ENCODE measurements around the gene LRRC49.

The LRRC49 gene

GRCh38 chr15:71080166-71080565, 187.5 kb downstream of the LRRC49 start:
- H2AK5ac ChIP-seq (ENCODE audit: low read length): no peak overlapping the region
- peak in 1 of 2 donors; percentile 33 for DNase-seq
- H3K14ac ChIP-seq (ENCODE audit: low read length): no peak overlapping the region
- H3K27me3 ChIP-seq (ENCODE audit: insufficient read depth, low read length): no peaks in the 10 kb centered on the region
- no peaks in the 10 kb centered on the region for H3K79me2 ChIP-seq (ENCODE audit: control insufficient read depth, insufficient read depth, low read length, poor library complexity)
- no peak overlapping the region for H3K4me3 ChIP-seq (ENCODE audit: low read depth, low read length)
- no peak overlapping the region for H4K12ac ChIP-seq (ENCODE audit: low read depth, low read length)
- H3K4ac ChIP-seq (ENCODE audit: low read depth, low read length): no peak overlapping the region
- H2BK12ac ChIP-seq (ENCODE audit: low read length): no peak overlapping the region
- no CpG with 5 or more reads among the region's 7 CpGs for WGBS (ENCODE audit: extremely low coverage, insufficient coverage, insufficient read length)
- H3K4me1 ChIP-seq (ENCODE audit: control insufficient read depth in 1 of 2, insufficient read depth in 2 of 2, low read length in 2 of 2): peaks cover 2 to 8% of the 10 kb centered on the region in 2 experiments
- peaks cover 2% of the 10 kb centered on the region for H3K9me3 ChIP-seq (ENCODE audit: insufficient read depth, low read depth, low read length)
- no peak overlapping the region for H3K9ac ChIP-seq (ENCODE audit: low read length)
- H2BK120ac ChIP-seq (ENCODE audit: insufficient read depth, low read length, poor library complexity): no peak overlapping the region
- no peak overlapping the region for H2AFZ ChIP-seq (ENCODE audit: insufficient read depth, low read length, poor library complexity)
- H4K91ac ChIP-seq (ENCODE audit: low read depth, low read length): no peak overlapping the region
- no peak overlapping the region for H2BK5ac ChIP-seq (ENCODE audit: low read depth, low read length, poor library complexity)
- no peaks in the 10 kb centered on the region for H3K36me3 ChIP-seq (ENCODE audit: control insufficient read depth in 1 of 2, insufficient read depth in 2 of 2, low read length in 2 of 2)
- H3K4me2 ChIP-seq (ENCODE audit: low read length): no peak overlapping the region
- no peak overlapping the region for H3K18ac ChIP-seq (ENCODE audit: low read length)
- H3K23ac ChIP-seq (ENCODE audit: low read length): no peak overlapping the region
- H4K8ac ChIP-seq (ENCODE audit: low read depth, low read length): no peak overlapping the region
- H3K79me1 ChIP-seq (ENCODE audit: low read length): no peaks in the 10 kb centered on the region
- no peak overlapping the region for H3K27ac ChIP-seq (ENCODE audit: low read depth, low read length)

- WGBS (ENCODE audit: extremely low coverage, insufficient coverage, insufficient read length): no CpG with 5 or more reads among the region's 1 CpG
- Histone ChIP-seq H3K36me3 (ENCODE audit: control insufficient read depth in 1 of 2, insufficient read depth in 2 of 2, low read length in 2 of 2) (no peaks in the 10 kb centered on the region), H2AFZ (ENCODE audit: insufficient read depth, low read length, poor library complexity) (no peak overlapping the region), H2AK5ac (ENCODE audit: low read length) (no peak overlapping the region), H4K8ac (ENCODE audit: low read depth, low read length) (no peak overlapping the region), H3K18ac (ENCODE audit: low read length) (no peak overlapping the region), H2BK12ac (ENCODE audit: low read length) (no peak overlapping the region), H4K12ac (ENCODE audit: low read depth, low read length) (no peak overlapping the region), H2BK5ac (ENCODE audit: low read depth, low read length, poor library complexity) (no peak overlapping the region), H3K27me3 (ENCODE audit: insufficient read depth, low read length) (no peaks in the 10 kb centered on the region), H3K79me1 (ENCODE audit: low read length) (no peaks in the 10 kb centered on the region), H3K4me1 (ENCODE audit: control insufficient read depth in 1 of 2, insufficient read depth in 2 of 2, low read length in 2 of 2) (peaks cover 2 to 8% of the 10 kb centered on the region in 2 experiments), H3K79me2 (ENCODE audit: control insufficient read depth, insufficient read depth, low read length, poor library complexity) (no peaks in the 10 kb centered on the region), H3K4ac (ENCODE audit: low read depth, low read length) (no peak overlapping the region), H3K9me3 (ENCODE audit: insufficient read depth, low read depth, low read length) (peaks cover 2% of the 10 kb centered on the region), H3K27ac (ENCODE audit: low read depth, low read length) (no peak overlapping the region), H4K91ac (ENCODE audit: low read depth, low read length) (no peak overlapping the region), H3K4me3 (ENCODE audit: low read depth, low read length) (no peak overlapping the region), H3K4me2 (ENCODE audit: low read length) (no peak overlapping the region), H3K9ac (ENCODE audit: low read length) (no peak overlapping the region), H2BK120ac (ENCODE audit: insufficient read depth, low read length, poor library complexity) (no peak overlapping the region), H3K23ac (ENCODE audit: low read length) (no peak overlapping the region), H3K14ac (ENCODE audit: low read length) (no peak overlapping the region)
- no peak for DNase-seq
Measured at GRCh38 chr15:71080705-71081104, 188.1 kb downstream of the LRRC49 start.

GRCh38 chr15:71082803-71083202, 190.2 kb downstream of the LRRC49 start:
- WGBS (ENCODE audit: extremely low coverage, insufficient coverage, insufficient read length): no CpG with 5 or more reads among the region's 5 CpGs

GRCh38 chr15:71083349-71083748, 190.7 kb downstream of the LRRC49 start:
- no peak overlapping the region for H3K4me3 ChIP-seq (ENCODE audit: low read depth, low read length)
- no peak overlapping the region for H2BK120ac ChIP-seq (ENCODE audit: insufficient read depth, low read length, poor library complexity)
- H2AK5ac ChIP-seq (ENCODE audit: low read length): no peak overlapping the region
- no CpG with 5 or more reads among the region's 5 CpGs for WGBS (ENCODE audit: extremely low coverage, insufficient coverage, insufficient read length)
- no peak overlapping the region for H2AFZ ChIP-seq (ENCODE audit: insufficient read depth, low read length, poor library complexity)
- no peak overlapping the region for H2BK5ac ChIP-seq (ENCODE audit: low read depth, low read length, poor library complexity)
- H3K9me3 ChIP-seq (ENCODE audit: insufficient read depth, low read depth, low read length): peaks cover 2% of the 10 kb centered on the region
- no peak overlapping the region for H3K4ac ChIP-seq (ENCODE audit: low read depth, low read length)
- no peaks in the 10 kb centered on the region for H3K79me1 ChIP-seq (ENCODE audit: low read length)
- H2BK12ac ChIP-seq (ENCODE audit: low read length): no peak overlapping the region
- H3K4me1 ChIP-seq (ENCODE audit: control insufficient read depth in 1 of 2, insufficient read depth in 2 of 2, low read length in 2 of 2): peaks cover 2 to 8% of the 10 kb centered on the region in 2 experiments
- no peak for DNase-seq
- H3K9ac ChIP-seq (ENCODE audit: low read length): no peak overlapping the region
- H3K79me2 ChIP-seq (ENCODE audit: control insufficient read depth, insufficient read depth, low read length, poor library complexity): no peaks in the 10 kb centered on the region
- no peak overlapping the region for H3K23ac ChIP-seq (ENCODE audit: low read length)
- no peak overlapping the region for H3K27ac ChIP-seq (ENCODE audit: low read depth, low read length)
- H4K91ac ChIP-seq (ENCODE audit: low read depth, low read length): no peak overlapping the region
- no peaks in the 10 kb centered on the region for H3K27me3 ChIP-seq (ENCODE audit: insufficient read depth, low read length)
- H3K18ac ChIP-seq (ENCODE audit: low read length): no peak overlapping the region
- H4K12ac ChIP-seq (ENCODE audit: low read depth, low read length): no peak overlapping the region
- no peak overlapping the region for H3K14ac ChIP-seq (ENCODE audit: low read length)
- no peak overlapping the region for H4K8ac ChIP-seq (ENCODE audit: low read depth, low read length)
- H3K4me2 ChIP-seq (ENCODE audit: low read length): no peak overlapping the region
- no peaks in the 10 kb centered on the region for H3K36me3 ChIP-seq (ENCODE audit: control insufficient read depth in 1 of 2, insufficient read depth in 2 of 2, low read length in 2 of 2)

More at GRCh38 chr15:71082803-71083202, 190.2 kb downstream of the LRRC49 start:
- Histone ChIP-seq H2BK5ac (ENCODE audit: low read depth, low read length, poor library complexity) (no peak overlapping the region), H3K79me1 (ENCODE audit: low read length) (no peaks in the 10 kb centered on the region), H4K91ac (ENCODE audit: low read depth, low read length) (no peak overlapping the region), H3K27ac (ENCODE audit: low read depth, low read length) (no peak overlapping the region), H3K4me2 (ENCODE audit: low read length) (no peak overlapping the region), H3K9me3 (ENCODE audit: insufficient read depth, low read depth, low read length) (peaks cover 2% of the 10 kb centered on the region), H3K14ac (ENCODE audit: low read length) (no peak overlapping the region), H3K79me2 (ENCODE audit: control insufficient read depth, insufficient read depth, low read length, poor library complexity) (no peaks in the 10 kb centered on the region), H2AK5ac (ENCODE audit: low read length) (no peak overlapping the region), H3K4me1 (ENCODE audit: control insufficient read depth in 1 of 2, insufficient read depth in 2 of 2, low read length in 2 of 2) (peaks cover 2 to 8% of the 10 kb centered on the region in 2 experiments), H3K27me3 (ENCODE audit: insufficient read depth, low read length) (no peaks in the 10 kb centered on the region), H2AFZ (ENCODE audit: insufficient read depth, low read length, poor library complexity) (no peak overlapping the region), H4K12ac (ENCODE audit: low read depth, low read length) (no peak overlapping the region), H3K18ac (ENCODE audit: low read length) (no peak overlapping the region), H3K4ac (ENCODE audit: low read depth, low read length) (no peak overlapping the region), H3K9ac (ENCODE audit: low read length) (no peak overlapping the region), H3K23ac (ENCODE audit: low read length) (no peak overlapping the region), H3K4me3 (ENCODE audit: low read depth, low read length) (no peak overlapping the region), H2BK120ac (ENCODE audit: insufficient read depth, low read length, poor library complexity) (no peak overlapping the region), H4K8ac (ENCODE audit: low read depth, low read length) (no peak overlapping the region), H2BK12ac (ENCODE audit: low read length) (no peak overlapping the region), H3K36me3 (ENCODE audit: control insufficient read depth in 1 of 2, insufficient read depth in 2 of 2, low read length in 2 of 2) (no peaks in the 10 kb centered on the region)
- no peak for DNase-seq

Data from trophoblast cell (in vitro differentiated cells and primary cell).